IMR-90 (cell line): ENCODE data around the gene SAG. TPM values are rescaled to one million over a fixed set of nuclear protein-coding genes. Genes with fewer than 3 reads are reported as not detected.
A peak's percentile ranks its signal among the peaks of the same experiment; 100 is the strongest.

ENCODE experiments used
- ATAC-seq: fragments of 200-7000 bp; cut with Tn5 transposase; 2 replicates; pipeline ENCODE4 v1.9.1; 2020; ENCODE audit warnings: low read depth, mild to moderate bottlenecking, moderate library complexity
- BruUV-seq: library from RNA; stranded (reverse); fragments of 400-500 nt; replicated peaks from 2 replicates; lab custom pipeline; 2021; lab: Mats Ljungman, UMichigan
- CTCF ChIA-PET: fragments of 300-600 bp; formaldehyde crosslinking; extraction: SDS; loops from one replicate; lab custom pipeline; 2021; ENCODE audit warnings: antibody characterized with exemption; lab: Yijun Ruan, JAX
- POLR2A ChIA-PET: fragments of 300-600 bp; sonication (Branson Sonifier 250); formaldehyde crosslinking; loops from one replicate; lab custom pipeline; 2022; ENCODE audit warnings: antibody characterized with exemption; ENCODE audit not compliant: unreplicated experiment; lab: Charles Lee
- DNase-seq: peaks from one replicate; pipeline ENCODE4 v3.0.0; 2013
- H2AFZ ChIP-seq: replicated peaks from 2 replicates; pipeline ENCODE3; 2013; ENCODE audit warnings: low read length, mild to moderate bottlenecking; ENCODE audit not compliant: poor library complexity
- H2AK5ac ChIP-seq: 2 replicates; pipeline ENCODE4 v1.6.1; 2013; ENCODE audit warnings: low read depth, low read length, inconsistent platforms
- H2AK9ac ChIP-seq: replicated peaks from 2 replicates; pipeline ENCODE3; 2013; ENCODE audit warnings: mild to moderate bottlenecking, low read depth, low read length, moderate library complexity; ENCODE audit not compliant: poor library complexity
- H2BK120ac ChIP-seq: 2 replicates; pipeline ENCODE4 v1.6.1; 2013; ENCODE audit warnings: low read depth, low read length, inconsistent platforms
- H2BK15ac ChIP-seq: 3 replicates; pipeline ENCODE4 v1.6.1; 2013; ENCODE audit warnings: low read depth, low read length, inconsistent platforms
- H2BK20ac ChIP-seq: 2 replicates; pipeline ENCODE4 v1.6.1; 2013; ENCODE audit warnings: low read depth, mild to moderate bottlenecking, inconsistent platforms, low read length, moderate library complexity
- H2BK5ac ChIP-seq: 2 replicates; pipeline ENCODE4 v1.6.1; 2013; ENCODE audit warnings: mild to moderate bottlenecking, low read depth, low read length, inconsistent platforms; ENCODE audit not compliant: poor library complexity, severe bottlenecking
- H3K14ac ChIP-seq: replicated peaks from 2 replicates; pipeline ENCODE4 v1.6.1; 2013; ENCODE audit warnings: low read depth, low read length, inconsistent platforms
- H3K18ac ChIP-seq: 2 replicates; pipeline ENCODE4 v1.6.1; 2013; ENCODE audit warnings: low read depth, low read length, control low read depth
- H3K23ac ChIP-seq: 2 replicates; pipeline ENCODE4 v1.6.1; 2013; ENCODE audit warnings: low read depth, low read length, inconsistent platforms
- H3K27ac ChIP-seq: 2 replicates; pipeline ENCODE4 v1.5.1; 2013; ENCODE audit warnings: mild to moderate bottlenecking, control low read depth, low read length; ENCODE audit not compliant: insufficient read depth
- H3K27me3 ChIP-seq: 2 replicates; pipeline ENCODE4 v1.6.1; 2013; ENCODE audit warnings: low read length; ENCODE audit not compliant: control insufficient read depth, insufficient read depth
- H3K36me3 ChIP-seq: 2 replicates; pipeline ENCODE4 v1.6.1; 2013; ENCODE audit warnings: low read length, mixed read lengths; ENCODE audit not compliant: control insufficient read depth, insufficient read depth
- H3K4ac ChIP-seq: 2 replicates; pipeline ENCODE4 v1.6.1; 2013; ENCODE audit warnings: low read depth, low read length, inconsistent platforms
- H3K4me1 ChIP-seq: 2 replicates; pipeline ENCODE4 v1.6.1; 2013; ENCODE audit warnings: low read length, mixed read lengths; ENCODE audit not compliant: control insufficient read depth, insufficient read depth
- H3K4me2 ChIP-seq: 2 replicates; pipeline ENCODE4 v1.6.1; 2013; ENCODE audit warnings: low read depth, mild to moderate bottlenecking, control low read depth, low read length, moderate library complexity
- H3K4me3 ChIP-seq: 2 replicates; pipeline ENCODE4 v1.5.1; 2013; ENCODE audit warnings: low read depth, mild to moderate bottlenecking, control low read depth, low read length, moderate library complexity; ENCODE audit not compliant: insufficient read depth
- H3K56ac ChIP-seq: 2 replicates; pipeline ENCODE4 v1.6.1; 2013; ENCODE audit warnings: low read length, inconsistent platforms; ENCODE audit not compliant: insufficient read depth; ENCODE audit errors: extremely low read depth
- H3K79me1 ChIP-seq, 2 experiments: 2 replicates each; pipeline ENCODE4 v1.6.1; 2013; ENCODE audit warnings: low read length in 2 of 2, inconsistent platforms in 1 of 2, low read depth in 1 of 2
- H3K9ac ChIP-seq: 2 replicates; pipeline ENCODE4 v1.6.1; 2013; ENCODE audit warnings: low read depth, low read length, control low read depth
- H3K9me1 ChIP-seq: 2 replicates; pipeline ENCODE4 v1.6.1; 2013; ENCODE audit warnings: low read length, inconsistent platforms; ENCODE audit not compliant: insufficient read depth
- H3K9me3 ChIP-seq: 2 replicates; pipeline ENCODE4 v1.6.1; 2013; ENCODE audit warnings: low read length; ENCODE audit not compliant: control insufficient read depth, insufficient read depth
- H4K20me1 ChIP-seq: 2 replicates; pipeline ENCODE4 v1.6.1; 2013; ENCODE audit warnings: low read length, inconsistent platforms; ENCODE audit not compliant: insufficient read depth
- H4K5ac ChIP-seq: 2 replicates; pipeline ENCODE4 v1.6.1; 2013; ENCODE audit warnings: mild to moderate bottlenecking, low read depth, low read length, control low read depth
- H4K8ac ChIP-seq, 2 experiments: 2 replicates each; pipeline ENCODE4 v1.6.1; 2013; ENCODE audit warnings: low read depth in 2 of 2, low read length in 2 of 2, control low read depth in 1 of 2, inconsistent platforms in 1 of 2
- H4K91ac ChIP-seq: 2 replicates; pipeline ENCODE4 v1.6.1; 2013; ENCODE audit warnings: low read depth, low read length, inconsistent platforms; ENCODE audit not compliant: insufficient read depth
- CEBPB ChIP-seq: IDR thresholded peaks from 2 replicates; pipeline ENCODE4 v1.6.1; 2012; ENCODE audit warnings: low read depth, low read length, improper control_type of control experiment
- MAZ ChIP-seq: IDR thresholded peaks from 2 replicates; pipeline ENCODE4 v1.6.1; 2012; ENCODE audit warnings: low read depth, mild to moderate bottlenecking, low read length, improper control_type of control experiment, moderate library complexity, borderline replicate concordance
- MXI1 ChIP-seq: IDR thresholded peaks from 2 replicates; pipeline ENCODE4 v1.6.1; 2012; ENCODE audit warnings: low read depth, mild to moderate bottlenecking, low read length, moderate library complexity, borderline replicate concordance
- RCOR1 ChIP-seq: IDR thresholded peaks from 2 replicates; pipeline ENCODE4 v1.6.1; 2012; ENCODE audit warnings: mild to moderate bottlenecking, low read length, improper control_type of control experiment; ENCODE audit not compliant: insufficient replicate concordance
- SMC3 ChIP-seq: fragments of 150-350 bp; IDR thresholded peaks from 2 replicates; pipeline ENCODE4 v1.6.1; 2016; ENCODE audit warnings: low read depth, mild to moderate bottlenecking, antibody characterized with exemption, low read length, moderate library complexity
- WGBS, 2 experiments: methylation state at CpG; one replicate each; pipeline versions ENCODE4 v1.1.5 to v1.1.7; 2013; ENCODE audit warnings: missing lambda C conversion rate in 2 of 2; ENCODE audit not compliant: insufficient read length in 1 of 2; ENCODE audit errors: extremely low coverage in 2 of 2; 5-methylcytosine and 5-hydroxymethylcytosine counted together
- dilution Hi-C: fragments of 300-500 bp; cut with HindIII; formaldehyde crosslinking; loops from one replicate; pipeline ENCODE4 v1.14.3; 2018; ENCODE audit warnings: low sequenced_read_pairs; ENCODE audit not compliant: unreplicated experiment
- in situ Hi-C: fragments of 300-500 bp; cut with MboI; formaldehyde crosslinking; loops from 3 replicates; pipeline ENCODE4 v1.14.3; 2019; ENCODE audit warnings: low sequenced_read_pairs, inconsistent platforms, mixed read lengths
- intact Hi-C: fragments of 100-400 bp; cut with micrococcal nuclease; formaldehyde crosslinking; loops from 2 replicates; pipeline ENCODE4 v1.10.0; 2022
- polyA plus RNA-seq, 3 experiments: library from polyadenylated mRNA; depleted of rRNA; stranded (reverse); fragments of >200 nt; gene quantifications; 2 replicates each; pipeline ENCODE4 v1.2.3, GENCODE V29; 2012; ENCODE audit warnings: low replicate concordance in 1 of 3
- total RNA-seq: library from RNA; depleted of rRNA; stranded (reverse); fragments of >200 nt; gene quantifications from 2 replicates; pipeline ENCODE4 v1.2.3, GENCODE V29; 2012
- TF ChIP-seq, protein P1 (sequence below): conservative IDR thresholded peaks from 2 replicates; pipeline ENCODE4 v1.5.1; 2012; ENCODE audit warnings: mild to moderate bottlenecking, low read depth, low read length, improper control_type of control experiment
- TF ChIP-seq, protein P2 (sequence below): fragments of 150-350 bp; IDR thresholded peaks from 2 replicates; pipeline ENCODE4 v1.6.1; 2017; ENCODE audit warnings: mild to moderate bottlenecking, antibody characterized with exemption, low read length, low read depth
- TF ChIP-seq, protein P3 (sequence below): fragments of 150-350 bp; IDR thresholded peaks from 2 replicates; pipeline ENCODE4 v1.6.1; 2016; ENCODE audit warnings: low read depth, mild to moderate bottlenecking, low read length, moderate library complexity, borderline replicate concordance

The SAG gene
- total and polyA plus RNA-seq, 2 of the 4 experiments (the other 2 are of a cell fraction): not detected

DNA sequence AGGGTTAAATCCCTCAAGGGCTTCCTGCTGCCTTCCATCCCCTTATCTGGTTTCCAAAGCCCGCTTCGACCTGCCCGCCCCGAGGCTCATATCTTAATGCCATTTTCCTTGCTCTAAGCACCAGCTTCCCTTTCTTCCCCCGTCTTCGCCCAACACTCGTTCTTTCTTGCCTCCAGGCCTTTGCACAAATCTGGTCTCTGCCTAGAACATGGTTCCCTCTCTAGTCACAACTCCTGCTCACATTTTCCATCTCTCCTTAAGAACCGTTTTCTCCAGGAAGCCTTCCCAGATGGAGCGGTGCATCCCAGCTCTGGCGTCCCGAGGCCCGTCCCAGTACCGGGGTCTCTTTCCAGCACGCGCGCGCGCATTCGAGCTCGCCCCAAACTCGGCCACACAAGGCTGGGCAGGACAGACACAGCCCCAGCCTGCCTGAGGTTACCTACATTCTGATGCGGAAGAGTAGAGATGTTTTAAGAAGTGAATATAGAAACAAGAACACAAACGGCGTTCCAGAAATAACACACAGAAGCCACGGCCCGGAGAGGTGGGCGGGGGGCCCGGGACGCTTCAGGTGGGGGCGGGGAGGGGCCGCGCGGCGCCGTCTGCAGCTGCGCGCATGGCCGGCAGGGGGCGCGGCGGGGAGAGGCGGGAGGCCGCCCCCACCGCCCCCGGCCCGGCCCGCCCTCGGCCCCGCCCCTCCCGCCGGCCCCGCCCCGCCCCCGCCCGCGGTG is 46.3 kb downstream of the SAG start, which contains the start of gene DGKD:
TSS of gene DGKD (plus strand) at position 726 of the 731 bp plus-strand sequence. CDS start 25 bp downstream, outside the sequence.
- Histone ChIP-seq H2AK5ac (0 out of 2 replicates have a peak within 1 kb of the TSS, but pooled peaks have one; percentile 31), H2AFZ (peak within 1 kb of the TSS; percentile 97), H4K5ac (peak within 1 kb of the TSS; percentile 86), H2BK5ac (peak within 1 kb of the TSS; percentile 65), H2AK9ac (peak within 1 kb of the TSS; percentile 91), H3K36me3 (no peaks in the 10 kb centered on the region), H3K18ac (peak within 1 kb of the TSS; percentile 42), H2BK120ac (peak within 1 kb of the TSS; percentile 85), H3K14ac (peak within 1 kb of the TSS; percentile 90), H3K56ac (no peak within 1 kb of the TSS; the same call in 1 of the 2 replicates), H3K79me1 (peaks cover 19 to 28% of the 10 kb centered on the region in 2 experiments), H3K23ac (peak within 1 kb of the TSS; percentile 84), H3K9me1 (peaks cover 10% of the 10 kb centered on the region), H3K4me1 (peaks cover 8% of the 10 kb centered on the region), H3K27me3 (peaks cover 4% of the 10 kb centered on the region; the same call in 1 of the 2 replicates), H3K4me2 (peak within 1 kb of the TSS; percentile 77), H3K4ac (peak within 1 kb of the TSS; percentile 92), H4K20me1 (peaks cover 14% of the 10 kb centered on the region; the same call in 1 of the 2 replicates), H3K9me3 (no peaks in the 10 kb centered on the region), H3K27ac (peak within 1 kb of the TSS; percentile 86), H3K9ac (peak within 1 kb of the TSS; percentile 93), H4K8ac (peak within 1 kb of the TSS; percentile 82 to 99), H2BK20ac (peak within 1 kb of the TSS; percentile 30), H2BK15ac (peak within 1 kb of the TSS; percentile 57; the same call in 2 of the 3 replicates), H3K4me3 (peak within 1 kb of the TSS; percentile 100), H4K91ac (peak within 1 kb of the TSS; percentile 96)
- ATAC-seq (peak; percentile 93), DNase-seq (no peak)
- ChIA-PET POLR2A (no interaction called here), CTCF (no interaction called here)
- no TSS peak for BruUV-seq
- in situ Hi-C loops: loop anchor here (5.0 kb wide), 1 partner anchor 93 kb away; no protein-coding TSS in a partner anchor
- intact Hi-C loops: loop anchor here (1.0 to 2.0 kb wide), 2 partner anchors 33 to 89 kb away; no protein-coding TSS in a partner anchor
- dilution Hi-C loops: no loop called here
- whole genome bisulfite sequencing, 2 experiments: 28% methylated on average over 3 of the region's 56 CpGs; no CpG with 5 or more reads in 1 of the 2 experiments
- TF ChIP-seq, protein P1, sequence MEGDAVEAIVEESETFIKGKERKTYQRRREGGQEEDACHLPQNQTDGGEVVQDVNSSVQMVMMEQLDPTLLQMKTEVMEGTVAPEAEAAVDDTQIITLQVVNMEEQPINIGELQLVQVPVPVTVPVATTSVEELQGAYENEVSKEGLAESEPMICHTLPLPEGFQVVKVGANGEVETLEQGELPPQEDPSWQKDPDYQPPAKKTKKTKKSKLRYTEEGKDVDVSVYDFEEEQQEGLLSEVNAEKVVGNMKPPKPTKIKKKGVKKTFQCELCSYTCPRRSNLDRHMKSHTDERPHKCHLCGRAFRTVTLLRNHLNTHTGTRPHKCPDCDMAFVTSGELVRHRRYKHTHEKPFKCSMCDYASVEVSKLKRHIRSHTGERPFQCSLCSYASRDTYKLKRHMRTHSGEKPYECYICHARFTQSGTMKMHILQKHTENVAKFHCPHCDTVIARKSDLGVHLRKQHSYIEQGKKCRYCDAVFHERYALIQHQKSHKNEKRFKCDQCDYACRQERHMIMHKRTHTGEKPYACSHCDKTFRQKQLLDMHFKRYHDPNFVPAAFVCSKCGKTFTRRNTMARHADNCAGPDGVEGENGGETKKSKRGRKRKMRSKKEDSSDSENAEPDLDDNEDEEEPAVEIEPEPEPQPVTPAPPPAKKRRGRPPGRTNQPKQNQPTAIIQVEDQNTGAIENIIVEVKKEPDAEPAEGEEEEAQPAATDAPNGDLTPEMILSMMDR: peak; percentile 34
- TF ChIP-seq SMC3: no peak
- TF ChIP-seq MXI1: no peak
- TF ChIP-seq, protein P2, sequence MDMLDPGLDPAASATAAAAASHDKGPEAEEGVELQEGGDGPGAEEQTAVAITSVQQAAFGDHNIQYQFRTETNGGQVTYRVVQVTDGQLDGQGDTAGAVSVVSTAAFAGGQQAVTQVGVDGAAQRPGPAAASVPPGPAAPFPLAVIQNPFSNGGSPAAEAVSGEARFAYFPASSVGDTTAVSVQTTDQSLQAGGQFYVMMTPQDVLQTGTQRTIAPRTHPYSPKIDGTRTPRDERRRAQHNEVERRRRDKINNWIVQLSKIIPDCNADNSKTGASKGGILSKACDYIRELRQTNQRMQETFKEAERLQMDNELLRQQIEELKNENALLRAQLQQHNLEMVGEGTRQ: no peak
- TF ChIP-seq MAZ: peak; percentile 75; the same call in 1 of the 2 replicates
- TF ChIP-seq, protein P3, sequence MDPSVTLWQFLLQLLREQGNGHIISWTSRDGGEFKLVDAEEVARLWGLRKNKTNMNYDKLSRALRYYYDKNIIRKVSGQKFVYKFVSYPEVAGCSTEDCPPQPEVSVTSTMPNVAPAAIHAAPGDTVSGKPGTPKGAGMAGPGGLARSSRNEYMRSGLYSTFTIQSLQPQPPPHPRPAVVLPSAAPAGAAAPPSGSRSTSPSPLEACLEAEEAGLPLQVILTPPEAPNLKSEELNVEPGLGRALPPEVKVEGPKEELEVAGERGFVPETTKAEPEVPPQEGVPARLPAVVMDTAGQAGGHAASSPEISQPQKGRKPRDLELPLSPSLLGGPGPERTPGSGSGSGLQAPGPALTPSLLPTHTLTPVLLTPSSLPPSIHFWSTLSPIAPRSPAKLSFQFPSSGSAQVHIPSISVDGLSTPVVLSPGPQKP: no peak
- TF ChIP-seq RCOR1: no peak
- TF ChIP-seq CEBPB: no peak
